Loucy (cell line): Measurements from ENCODE around the gene GDF11.

Source experiments
- H2AFZ ChIP-seq: fragments of 200-600 bp; sonication (generic); 2 replicates; pipeline ENCODE4 v1.6.0; 2016; ENCODE audit warnings: antibody characterized with exemption, mild to moderate bottlenecking, low read length, moderate library complexity
- H3F3A ChIP-seq: fragments of 200-600 bp; 2 replicates; pipeline ENCODE4 v1.6.0; 2016; ENCODE audit warnings: antibody characterized with exemption, low read depth, mild to moderate bottlenecking
- H3K27me3 ChIP-seq: fragments of 200-600 bp; sonication (generic); 2 replicates; pipeline ENCODE4 v1.6.1; 2014; ENCODE audit warnings: low read length, mild to moderate bottlenecking; ENCODE audit not compliant: insufficient read depth, poor library complexity, severe bottlenecking
- H3K36me3 ChIP-seq: fragments of 200-600 bp; sonication (generic); 2 replicates; pipeline ENCODE4 v1.6.1; 2016; ENCODE audit warnings: low read length; ENCODE audit not compliant: insufficient read depth
- H3K4me1 ChIP-seq: fragments of 200-600 bp; sonication (generic); 2 replicates; pipeline ENCODE4 v1.5.1; 2014; ENCODE audit warnings: low read length, mild to moderate bottlenecking; ENCODE audit not compliant: insufficient read depth, poor library complexity, severe bottlenecking
- H3K4me2 ChIP-seq: fragments of 200-600 bp; sonication (generic); 2 replicates; pipeline ENCODE4 v1.6.0; 2014; ENCODE audit warnings: antibody characterized with exemption, low read length, low read depth, mild to moderate bottlenecking; ENCODE audit not compliant: poor library complexity, severe bottlenecking
- H3K4me3 ChIP-seq: fragments of 200-600 bp; sonication (generic); 2 replicates; pipeline ENCODE4 v1.5.1; 2014; ENCODE audit warnings: low read length, mild to moderate bottlenecking, mixed read lengths; ENCODE audit not compliant: poor library complexity, severe bottlenecking
- H3K79me2 ChIP-seq: fragments of 200-600 bp; sonication (generic); 2 replicates; pipeline ENCODE4 v1.6.1; 2014; ENCODE audit warnings: low read length; ENCODE audit not compliant: insufficient read depth
- H3K9ac ChIP-seq: fragments of 200-600 bp; sonication (generic); 2 replicates; pipeline ENCODE4 v1.6.0; 2014; ENCODE audit warnings: mild to moderate bottlenecking, low read depth, low read length, moderate library complexity; ENCODE audit not compliant: poor library complexity, severe bottlenecking
- H3K9me2 ChIP-seq: fragments of 200-600 bp; sonication (generic); replicated peaks from 2 replicates; pipeline ENCODE4 v1.6.1; 2016; ENCODE audit warnings: low read depth, low read length, mixed read lengths
- H3K9me3 ChIP-seq: fragments of 200-600 bp; sonication (generic); 2 replicates; pipeline ENCODE4 v1.6.1; 2014; ENCODE audit warnings: mild to moderate bottlenecking, antibody characterized with exemption, low read length, low read depth; ENCODE audit not compliant: insufficient read depth
- H4K20me1 ChIP-seq: fragments of 200-600 bp; sonication (generic); 2 replicates; pipeline ENCODE4 v1.6.0; 2014; ENCODE audit warnings: antibody characterized with exemption, low read length, mild to moderate bottlenecking; ENCODE audit not compliant: insufficient read depth, poor library complexity, severe bottlenecking
- CTCF ChIP-seq: fragments of 200-600 bp; sonication (generic); conservative IDR thresholded peaks from 2 replicates; pipeline ENCODE4 v1.5.1; 2014; ENCODE audit warnings: mild to moderate bottlenecking, antibody characterized with exemption, low read length
- EZH2phosphoT487 ChIP-seq: fragments of 200-600 bp; IDR thresholded peaks from 2 replicates; pipeline ENCODE4 v1.6.1; 2018; ENCODE audit warnings: antibody characterized with exemption, mild to moderate bottlenecking, moderate library complexity, borderline replicate concordance

GDF11 gene

GRCh38 chr12:55742719-55743405, at the start of gene GDF11:
GDF11 (plus strand) TSS chr12:55743122; CDS start chr12:55743317, 195 bp downstream.
- H4K20me1 ChIP-seq = peaks cover 19% of the 10 kb centered on the region
- TF ChIP-seq EZH2phosphoT487 = no peak
- no peak for TF ChIP-seq CTCF
- H3F3A ChIP-seq = peaks cover 3% of the 10 kb centered on the region; the same call in 1 of the 2 replicates
- peak within 1 kb of the TSS; percentile 85 for H3K4me3 ChIP-seq
- no peaks in the 10 kb centered on the region for H3K9me2 ChIP-seq
- peaks cover 2% of the 10 kb centered on the region; the same call in 1 of the 2 replicates for H3K36me3 ChIP-seq
- H3K9ac ChIP-seq = peak within 1 kb of the TSS; percentile 86
- H3K9me3 ChIP-seq = no peaks in the 10 kb centered on the region
- peak within 1 kb of the TSS; percentile 82 for H2AFZ ChIP-seq
- peaks cover 33% of the 10 kb centered on the region for H3K79me2 ChIP-seq
- H3K4me1 ChIP-seq = peaks cover 41% of the 10 kb centered on the region
- no peaks in the 10 kb centered on the region for H3K27me3 ChIP-seq
- H3K4me2 ChIP-seq = peak within 1 kb of the TSS; percentile 94

- H3K79me2 ChIP-seq = no peaks in the 10 kb centered on the region
- H3K4me3 ChIP-seq = no peak overlapping the region
- H3K36me3 ChIP-seq = no peaks in the 10 kb centered on the region
- TF ChIP-seq EZH2phosphoT487 (no peak), CTCF (no peak)
- no peaks in the 10 kb centered on the region for H4K20me1 ChIP-seq
- peaks cover 5% of the 10 kb centered on the region for H3K4me1 ChIP-seq
- H3F3A ChIP-seq = no peaks in the 10 kb centered on the region
- no peak overlapping the region for H2AFZ ChIP-seq
- H3K9me2 ChIP-seq = no peaks in the 10 kb centered on the region
- no peak overlapping the region for H3K4me2 ChIP-seq
- no peaks in the 10 kb centered on the region for H3K9me3 ChIP-seq
- H3K9ac ChIP-seq = no peak overlapping the region
- H3K27me3 ChIP-seq = no peaks in the 10 kb centered on the region
Observed at GRCh38 chr12:55693323-55694187, 49.4 kb upstream of the GDF11 start.

GRCh38 chr12:55694188-55694515, 48.8 kb upstream of the GDF11 start:
- H3K9me3 ChIP-seq = no peaks in the 10 kb centered on the region
- H3K36me3 ChIP-seq = no peaks in the 10 kb centered on the region

More at GRCh38 chr12:55694188-55694515, 48.8 kb upstream of the GDF11 start:
- no peaks in the 10 kb centered on the region for H3K79me2 ChIP-seq
- H2AFZ ChIP-seq = no peak overlapping the region
- no peaks in the 10 kb centered on the region for H3K9me2 ChIP-seq
- no peaks in the 10 kb centered on the region for H3F3A ChIP-seq
- peaks cover 5% of the 10 kb centered on the region for H3K4me1 ChIP-seq
- H3K9ac ChIP-seq = no peak overlapping the region
- no peak overlapping the region for H3K4me2 ChIP-seq
- H4K20me1 ChIP-seq = no peaks in the 10 kb centered on the region
- H3K27me3 ChIP-seq = no peaks in the 10 kb centered on the region
- no peak overlapping the region for H3K4me3 ChIP-seq
- no peak for TF ChIP-seq CTCF
- no peak for TF ChIP-seq EZH2phosphoT487
